NT2/D1 (cell line): Measurements from ENCODE around the gene BRINP3.

Experiments
- DNase-seq: peaks from one replicate; pipeline ENCODE4 v3.0.0-alpha.2; 2011; ENCODE audit warnings: low read depth, low spot score
- H3K27me3 ChIP-seq: 2 replicates; pipeline ENCODE4 v1.6.0; 2011; ENCODE audit warnings: mild to moderate bottlenecking; ENCODE audit not compliant: insufficient read length, insufficient read depth
- H3K36me3 ChIP-seq: 2 replicates; pipeline ENCODE4 v1.6.1; 2011; ENCODE audit warnings: mild to moderate bottlenecking, low read length, mixed read lengths; ENCODE audit not compliant: insufficient read depth, insufficient read length
- H3K4me1 ChIP-seq: 2 replicates; pipeline ENCODE4 v1.5.1; 2011; ENCODE audit not compliant: insufficient read depth, insufficient read length
- H3K4me3 ChIP-seq: 2 replicates; pipeline ENCODE4 v1.5.1; 2011; ENCODE audit warnings: low read depth; ENCODE audit not compliant: insufficient read length
- H3K9ac ChIP-seq: 2 replicates; pipeline ENCODE4 v1.6.0; 2011; ENCODE audit warnings: low read depth; ENCODE audit not compliant: insufficient read length
- H3K9me3 ChIP-seq: 2 replicates; pipeline ENCODE4 v1.5.1; 2011; ENCODE audit warnings: mild to moderate bottlenecking, low read length; ENCODE audit not compliant: insufficient read depth
- SUZ12 ChIP-seq: IDR thresholded peaks from 2 replicates; pipeline ENCODE4 v1.6.1; 2011; ENCODE audit not compliant: insufficient read length, insufficient read depth; ENCODE audit errors: extremely low read depth
- YY1 ChIP-seq: IDR thresholded peaks from 2 replicates; pipeline ENCODE4 v1.6.1; 2011; ENCODE audit not compliant: insufficient read length, insufficient read depth
- ZNF274 ChIP-seq: IDR thresholded peaks from 2 replicates; pipeline ENCODE4 v1.6.1; 2011; ENCODE audit warnings: mild to moderate bottlenecking, low read depth, low read length

BRINP3 gene

GRCh38 chr1:190244406-190244805 lies 233.3 kb downstream of the BRINP3 start:
- Histone ChIP-seq H3K36me3 (no peaks in the 10 kb centered on the region), H3K4me3 (no peak overlapping the region), H3K27me3 (no peaks in the 10 kb centered on the region), H3K4me1 (no peaks in the 10 kb centered on the region), H3K9me3 (no peaks in the 10 kb centered on the region), H3K9ac (no peak overlapping the region)
- DNase-seq, result no peak
- TF ChIP-seq SUZ12 (no peak), ZNF274 (no peak), YY1 (no peak)

GRCh38 chr1:190243056-190243455 lies 234.6 kb downstream of the BRINP3 start:
- H3K9ac ChIP-seq, result no peak overlapping the region
- no peaks in the 10 kb centered on the region for H3K4me1 ChIP-seq
- no peak for TF ChIP-seq YY1
- TF ChIP-seq SUZ12, result no peak
- no peak for TF ChIP-seq ZNF274
- no peak for DNase-seq
- H3K36me3 ChIP-seq, result no peaks in the 10 kb centered on the region
- H3K4me3 ChIP-seq, result no peak overlapping the region
- no peaks in the 10 kb centered on the region for H3K9me3 ChIP-seq
- no peaks in the 10 kb centered on the region for H3K27me3 ChIP-seq

- Histone ChIP-seq H3K4me3 (no peak overlapping the region), H3K36me3 (no peaks in the 10 kb centered on the region), H3K27me3 (no peaks in the 10 kb centered on the region), H3K9ac (no peak overlapping the region), H3K9me3 (no peaks in the 10 kb centered on the region), H3K4me1 (no peaks in the 10 kb centered on the region)
- no peak for DNase-seq
- no peak for TF ChIP-seq ZNF274
- no peak for TF ChIP-seq SUZ12
- no peak for TF ChIP-seq YY1
Measured at GRCh38 chr1:190226006-190226405, 251.7 kb downstream of the BRINP3 start.

DNA sequence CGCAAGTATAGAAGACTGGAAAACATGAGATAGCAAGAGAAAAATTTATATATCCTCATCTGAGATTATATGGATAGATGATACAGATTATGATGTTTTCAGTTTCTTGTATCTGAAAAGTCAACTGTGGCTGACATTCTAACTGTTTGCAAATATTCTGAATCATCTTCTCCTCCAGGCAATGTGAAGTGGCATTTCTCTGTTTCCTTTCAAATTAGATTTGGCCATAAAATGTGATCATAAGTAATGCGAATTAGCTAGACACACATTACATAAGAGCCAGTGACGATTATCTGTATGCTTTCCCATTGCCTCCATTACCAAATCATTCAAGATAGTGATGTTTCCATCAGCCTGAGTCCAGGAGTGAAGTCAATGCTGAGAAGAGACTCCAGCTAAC lies 265.2 kb downstream of the BRINP3 start:
- Histone ChIP-seq H3K4me1 (no peaks in the 10 kb centered on the region), H3K36me3 (no peaks in the 10 kb centered on the region)

DNA sequence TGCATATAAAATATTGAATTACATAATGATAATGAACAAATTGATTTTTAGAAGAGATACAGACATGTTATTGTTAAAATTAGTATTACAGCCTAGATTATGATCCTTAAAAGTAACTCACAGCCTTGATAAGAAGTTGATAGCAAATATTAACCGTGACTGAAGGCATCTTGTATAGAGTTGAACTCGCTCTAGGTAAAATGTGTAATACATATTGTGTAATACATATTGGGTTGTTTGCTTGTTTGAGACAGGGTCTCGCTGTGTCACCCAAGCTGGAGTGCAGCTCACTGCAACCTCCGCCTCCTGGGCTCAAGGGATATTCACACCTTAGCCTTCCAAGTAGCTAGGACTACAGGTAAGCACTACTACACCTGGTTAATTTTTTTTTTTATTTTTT lies 269.9 kb downstream of the BRINP3 start:
- Histone ChIP-seq H3K9ac (no peak overlapping the region), H3K4me1 (no peaks in the 10 kb centered on the region)
- TF ChIP-seq ZNF274 (no peak), SUZ12 (no peak), YY1 (no peak)

More for the DNA sequence above, 265.2 kb downstream of the BRINP3 start:
- no peak for DNase-seq
- Histone ChIP-seq H3K27me3 (no peaks in the 10 kb centered on the region), H3K4me3 (no peak overlapping the region), H3K9ac (no peak overlapping the region), H3K9me3 (no peaks in the 10 kb centered on the region)
- TF ChIP-seq ZNF274 (no peak), SUZ12 (no peak), YY1 (no peak)

GRCh38 chr1:190205713-190206112 lies 272.0 kb downstream of the BRINP3 start:
- H3K4me3 ChIP-seq, result no peak overlapping the region
- no peak overlapping the region for H3K9ac ChIP-seq
- no peak for TF ChIP-seq ZNF274
- TF ChIP-seq YY1, result no peak
- no peak for TF ChIP-seq SUZ12
- peaks cover 20% of the 10 kb centered on the region; the same call in 1 of the 2 replicates for H3K9me3 ChIP-seq
- H3K27me3 ChIP-seq, result no peaks in the 10 kb centered on the region
- DNase-seq, result no peak
- H3K36me3 ChIP-seq, result no peaks in the 10 kb centered on the region
- no peaks in the 10 kb centered on the region for H3K4me1 ChIP-seq

More for the DNA sequence above, 269.9 kb downstream of the BRINP3 start:
- no peaks in the 10 kb centered on the region for H3K27me3 ChIP-seq
- no peaks in the 10 kb centered on the region for H3K36me3 ChIP-seq
- no peak overlapping the region for H3K4me3 ChIP-seq
- no peak for DNase-seq
- H3K9me3 ChIP-seq, result 0 out of 2 replicates have a peak, but pooled peaks cover 2% of the 10 kb centered on the region

GRCh38 chr1:190196020-190196419 lies 281.6 kb downstream of the BRINP3 start:
- H3K27me3 ChIP-seq, result no peaks in the 10 kb centered on the region
- DNase-seq, result no peak
- TF ChIP-seq ZNF274, result no peak

GRCh38 chr1:190193508-190194115 lies 284.1 kb downstream of the BRINP3 start:
- no peaks in the 10 kb centered on the region for H3K4me1 ChIP-seq
- H3K4me3 ChIP-seq, result no peak overlapping the region
- no peak for TF ChIP-seq SUZ12
- no peak for TF ChIP-seq ZNF274
- DNase-seq, result no peak
- no peak overlapping the region for H3K9ac ChIP-seq
- no peaks in the 10 kb centered on the region for H3K36me3 ChIP-seq
- no peaks in the 10 kb centered on the region for H3K27me3 ChIP-seq
- peaks cover 9% of the 10 kb centered on the region; the same call in 1 of the 2 replicates for H3K9me3 ChIP-seq

More at GRCh38 chr1:190196020-190196419, 281.6 kb downstream of the BRINP3 start:
- Histone ChIP-seq H3K9ac (no peak overlapping the region), H3K4me1 (no peaks in the 10 kb centered on the region), H3K36me3 (no peaks in the 10 kb centered on the region), H3K9me3 (peaks cover 16% of the 10 kb centered on the region; the same call in 1 of the 2 replicates), H3K4me3 (no peak overlapping the region)
